ENCODE data around the gene CFAP65.

GRCh38 chr2:219049282-219049681 lies 8.0 kb upstream of the CFAP65 start:
- TF ChIP-seq CTCF (IDR thresholded peaks at IDR 0.05) (no peak), EP300 (IDR thresholded peaks at IDR 0.05) (no peak)
